ENCODE data around the gene PRPF6. TPM values are rescaled to one million over a fixed set of nuclear protein-coding genes. Genes with fewer than 3 reads are reported as not detected.

The PRPF6 gene
- total RNA-seq, 1 donor from 2014 or later, result 52.6 TPM

GRCh38 chr20:63973160-63973479 is 7.8 kb upstream of the PRPF6 start:
- Histone ChIP-seq H3K4me2 (ENCODE audit: low read length) (no peak overlapping the region), H3K9ac (ENCODE audit: low read length) (no peak overlapping the region), H3K27ac (ENCODE audit: low read depth, low read length) (no peak overlapping the region), H3K4me1 (ENCODE audit: insufficient read depth, low read length) (peaks cover 30% of the 10 kb centered on the region), H2AFZ (ENCODE audit: low read depth, low read length) (no peak overlapping the region), H4K20me1 (ENCODE audit: insufficient read depth, low read length) (peaks cover 4% of the 10 kb centered on the region), H3K4me3 (ENCODE audit: insufficient read depth, low read depth, low read length) (no peak overlapping the region), H3K79me2 (ENCODE audit: insufficient read depth, low read length) (peaks cover 12% of the 10 kb centered on the region), H3K9me3 (ENCODE audit: insufficient read depth, low read depth, low read length) (peaks cover 2% of the 10 kb centered on the region), H3K36me3 (ENCODE audit: insufficient read depth, low read length) (no peaks in the 10 kb centered on the region), H3K27me3 (ENCODE audit: insufficient read depth, low read length) (no peaks in the 10 kb centered on the region)
- no peaks in the 10 kb centered on the region for H3K27me3 Mint-ChIP-seq (ENCODE audit: low read depth, unreplicated experiment)
- H3K4me3 Mint-ChIP-seq (ENCODE audit: unreplicated experiment), result no peak overlapping the region
- H3K9me3 Mint-ChIP-seq (ENCODE audit: unreplicated experiment), result no peaks in the 10 kb centered on the region
- no peak overlapping the region for H3K27ac Mint-ChIP-seq (ENCODE audit: unreplicated experiment)
- no peak for DNase-seq (ENCODE audit: low read depth)
- TF ChIP-seq EZH2 (IDR thresholded peaks at IDR 0.05; ENCODE audit: insufficient read depth, low read length) (no peak), CTCF (IDR thresholded peaks at IDR 0.05; ENCODE audit: insufficient read depth, low read depth, low read length) (no peak)
- no peak for FAIRE-seq
- H3K36me3 Mint-ChIP-seq (ENCODE audit: low read depth, unreplicated experiment), result peaks cover 2% of the 10 kb centered on the region
- H3K4me1 Mint-ChIP-seq (ENCODE audit: low read depth, unreplicated experiment), result peaks cover 15% of the 10 kb centered on the region

GRCh38 chr20:63973636-63974401 is 7.1 kb upstream of the PRPF6 start:
- no peak for TF ChIP-seq EZH2 (IDR thresholded peaks at IDR 0.05; ENCODE audit: insufficient read depth, low read length)
- peak; percentile 91 for TF ChIP-seq CTCF (IDR thresholded peaks at IDR 0.05; ENCODE audit: insufficient read depth, low read depth, low read length)
- Histone ChIP-seq H3K4me3 (ENCODE audit: insufficient read depth, low read depth, low read length) (peak overlapping the region; percentile 40), H4K20me1 (ENCODE audit: insufficient read depth, low read length) (peaks cover 4% of the 10 kb centered on the region), H3K27ac (ENCODE audit: low read depth, low read length) (no peak overlapping the region), H3K4me1 (ENCODE audit: insufficient read depth, low read length) (peaks cover 33% of the 10 kb centered on the region), H3K9ac (ENCODE audit: low read length) (peak overlapping the region; percentile 47), H3K79me2 (ENCODE audit: insufficient read depth, low read length) (peaks cover 5% of the 10 kb centered on the region), H3K36me3 (ENCODE audit: insufficient read depth, low read length) (no peaks in the 10 kb centered on the region), H3K27me3 (ENCODE audit: insufficient read depth, low read length) (no peaks in the 10 kb centered on the region), H2AFZ (ENCODE audit: low read depth, low read length) (peak overlapping the region; percentile 87), H3K4me2 (ENCODE audit: low read length) (peak overlapping the region; percentile 84), H3K9me3 (ENCODE audit: insufficient read depth, low read depth, low read length) (no peaks in the 10 kb centered on the region)
- Mint-ChIP-seq H3K27ac (ENCODE audit: unreplicated experiment) (no peak overlapping the region), H3K27me3 (ENCODE audit: low read depth, unreplicated experiment) (no peaks in the 10 kb centered on the region), H3K4me3 (ENCODE audit: unreplicated experiment) (no peak overlapping the region), H3K9me3 (ENCODE audit: unreplicated experiment) (no peaks in the 10 kb centered on the region), H3K4me1 (ENCODE audit: low read depth, unreplicated experiment) (peaks cover 17% of the 10 kb centered on the region), H3K36me3 (ENCODE audit: low read depth, unreplicated experiment) (peaks cover 2% of the 10 kb centered on the region)
- FAIRE-seq, result no peak
- DNase-seq (ENCODE audit: low read depth), result peak; percentile 50
